GM13977 (cell line): ENCODE results near the gene MYL7.

Experiments used
- DNase-seq: peaks from one replicate; pipeline ENCODE4 v3.0.0; 2012; ENCODE audit warnings: low spot score
- in situ Hi-C: fragments of 300-500 bp; cut with MboI; formaldehyde crosslinking; loops from one replicate; pipeline ENCODE4 v1.12.0; 2022; ENCODE audit warnings: low sequenced_read_pairs, low pct_unique_long_range_greater_than_20kb, mixed read lengths, inconsistent platforms; ENCODE audit not compliant: unreplicated experiment
- TF ChIP-seq, protein P1 (sequence below): IDR thresholded peaks from 2 replicates; pipeline ENCODE4 v1.5.1; 2012; ENCODE audit warnings: mild to moderate bottlenecking, control low read depth; ENCODE audit not compliant: insufficient read depth; ENCODE audit errors: extremely low read depth, missing control alignments

Gene MYL7

DNA sequence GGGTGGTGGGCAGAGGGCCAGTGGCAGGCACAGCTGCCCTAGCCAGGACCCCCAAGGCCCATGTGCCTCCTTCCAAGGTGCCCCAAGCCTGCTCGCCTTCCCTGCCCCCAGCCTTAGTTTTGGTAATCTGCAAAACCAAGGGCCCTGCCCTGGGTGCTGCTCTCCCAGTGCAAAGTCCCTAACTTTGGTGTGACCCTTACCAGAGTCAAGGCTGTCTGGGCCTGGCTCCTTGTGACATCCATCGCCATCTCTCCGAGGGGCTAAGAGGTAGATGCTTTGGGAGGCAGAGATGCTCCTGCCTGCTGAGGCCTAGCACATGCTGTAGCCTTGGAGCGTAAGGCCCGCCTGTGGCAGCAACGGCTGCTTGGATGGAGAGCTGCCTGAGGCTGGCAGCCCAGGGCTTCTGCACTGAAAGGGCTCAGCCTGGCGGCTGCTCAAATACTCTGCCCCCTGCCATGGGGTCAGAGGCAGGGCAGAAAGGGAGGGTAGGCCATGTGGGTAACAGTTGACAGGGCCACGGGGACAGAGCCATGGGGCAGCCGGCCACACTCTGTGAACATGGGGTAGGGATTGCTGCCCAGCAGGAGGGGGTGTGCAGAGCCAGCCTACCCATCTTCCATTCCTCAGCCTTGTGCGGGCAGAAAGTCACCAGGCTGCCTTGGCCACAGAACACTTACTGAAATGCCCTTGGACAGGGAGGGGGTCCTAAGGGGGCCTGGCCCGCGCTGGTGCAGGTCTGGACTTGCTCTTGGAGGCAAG lies 17.9 kb upstream of the MYL7 start:
- in situ Hi-C loops = no loop called here
- DNase-seq = no peak
- TF ChIP-seq, protein P1, sequence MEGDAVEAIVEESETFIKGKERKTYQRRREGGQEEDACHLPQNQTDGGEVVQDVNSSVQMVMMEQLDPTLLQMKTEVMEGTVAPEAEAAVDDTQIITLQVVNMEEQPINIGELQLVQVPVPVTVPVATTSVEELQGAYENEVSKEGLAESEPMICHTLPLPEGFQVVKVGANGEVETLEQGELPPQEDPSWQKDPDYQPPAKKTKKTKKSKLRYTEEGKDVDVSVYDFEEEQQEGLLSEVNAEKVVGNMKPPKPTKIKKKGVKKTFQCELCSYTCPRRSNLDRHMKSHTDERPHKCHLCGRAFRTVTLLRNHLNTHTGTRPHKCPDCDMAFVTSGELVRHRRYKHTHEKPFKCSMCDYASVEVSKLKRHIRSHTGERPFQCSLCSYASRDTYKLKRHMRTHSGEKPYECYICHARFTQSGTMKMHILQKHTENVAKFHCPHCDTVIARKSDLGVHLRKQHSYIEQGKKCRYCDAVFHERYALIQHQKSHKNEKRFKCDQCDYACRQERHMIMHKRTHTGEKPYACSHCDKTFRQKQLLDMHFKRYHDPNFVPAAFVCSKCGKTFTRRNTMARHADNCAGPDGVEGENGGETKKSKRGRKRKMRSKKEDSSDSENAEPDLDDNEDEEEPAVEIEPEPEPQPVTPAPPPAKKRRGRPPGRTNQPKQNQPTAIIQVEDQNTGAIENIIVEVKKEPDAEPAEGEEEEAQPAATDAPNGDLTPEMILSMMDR = no peak

- in situ Hi-C loops = no loop called here
- TF ChIP-seq, protein P1 = no peak
- DNase-seq = no peak
Measured at GRCh38 chr7:44158096-44158872, 17.2 kb upstream of the MYL7 start.

GRCh38 chr7:44157116-44158080 lies 16.3 kb upstream of the MYL7 start:
- in situ Hi-C loops = no loop called here
- DNase-seq = no peak
- TF ChIP-seq, protein P1 = no peak

DNA sequence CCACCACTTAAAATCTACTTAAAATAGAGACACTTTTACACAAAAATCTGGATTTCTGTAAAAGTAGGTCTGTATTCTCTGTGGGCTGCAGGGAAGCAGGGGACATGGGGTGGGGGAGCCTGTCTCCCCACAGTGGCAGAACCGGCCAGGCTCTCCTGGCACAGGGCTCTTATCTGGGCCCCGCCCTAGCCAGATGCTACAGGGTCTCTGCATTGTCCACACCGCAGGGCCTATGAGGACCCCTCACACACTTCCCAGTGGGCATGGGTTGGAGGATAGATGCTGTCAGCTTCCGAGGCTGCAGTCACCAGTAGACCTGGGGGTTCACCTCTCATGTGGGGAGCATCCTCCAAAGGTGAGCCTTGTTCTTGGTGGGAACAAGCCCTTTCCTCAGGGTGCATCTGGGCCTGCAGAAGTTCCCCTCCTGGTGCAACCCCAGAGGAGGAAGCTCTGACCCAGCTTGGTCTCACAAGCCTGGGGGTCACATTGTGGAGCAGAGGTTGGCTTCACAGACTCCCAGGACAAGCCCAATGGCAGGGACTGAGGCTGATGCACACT lies 15.4 kb upstream of the MYL7 start:
- DNase-seq = no peak
- in situ Hi-C loops = no loop called here

GRCh38 chr7:44155191-44156185 lies 14.4 kb upstream of the MYL7 start:
- in situ Hi-C loops = no loop called here
- TF ChIP-seq, protein P1 = no peak
- DNase-seq = no peak

More for the DNA sequence above, 15.4 kb upstream of the MYL7 start:
- TF ChIP-seq, protein P1 = no peak
